Activated CD4-positive, alpha-beta T cell treated with anti-CD3 and anti-CD28 coated beads for 36 hours (primary cell): ENCODE results near the gene PCGF5. TPM values are rescaled to one million over a fixed set of nuclear protein-coding genes. Genes with fewer than 3 reads are reported as not detected.
A peak's percentile ranks its signal among the peaks of the same experiment; 100 is the strongest.

ENCODE experiments used
- ATAC-seq: fragments of 200-7000 bp; cut with Tn5 transposase; one replicate; pipeline ENCODE4 v1.10.0; 2021; ENCODE audit warnings: mild to moderate bottlenecking, moderate library complexity
- CTCF ChIA-PET: fragments of 350-600 bp; sonication (Branson Sonifier 250); formaldehyde crosslinking; loops from one replicate; lab custom pipeline; 2021; ENCODE audit warnings: antibody characterized with exemption; lab: Charles Lee
- POLR2A ChIA-PET: fragments of 350-600 bp; sonication (Branson Sonifier 250); formaldehyde crosslinking; loops from one replicate; lab custom pipeline; 2021; ENCODE audit warnings: antibody characterized with exemption, inconsistent platforms; lab: Charles Lee
- DNase-seq: peaks from one replicate; pipeline ENCODE4 v3.0.0-alpha.2; 2020
- H3K27ac Mint-ChIP-seq: one replicate; pipeline ENCODE4 v1.8.0; 2021; ENCODE audit warnings: mixed read lengths
- H3K27me3 Mint-ChIP-seq: one replicate; pipeline ENCODE4 v1.8.0; 2021; ENCODE audit warnings: mixed read lengths
- H3K36me3 Mint-ChIP-seq: one replicate; pipeline ENCODE4 v1.8.0; 2021; ENCODE audit warnings: low read depth, mixed read lengths
- H3K4me1 Mint-ChIP-seq: one replicate; pipeline ENCODE4 v1.8.0; 2021; ENCODE audit warnings: mixed read lengths
- H3K4me3 Mint-ChIP-seq: one replicate; pipeline ENCODE4 v1.8.0; 2021; ENCODE audit warnings: mild to moderate bottlenecking, moderate library complexity, mixed read lengths
- H3K9me3 Mint-ChIP-seq: one replicate; pipeline ENCODE4 v1.8.0; 2021; ENCODE audit warnings: low read depth, mixed read lengths
- intact Hi-C, 2 experiments: fragments of 100-400 bp; cut with DNase I in 1 of 2; cut with micrococcal nuclease in 1 of 2; formaldehyde crosslinking; loops; one replicate each; pipeline versions ENCODE4 v1.14.2 to v1.15.1; 2022 to 2024; cut with DNase I, micrococcal nuclease
- total RNA-seq, 2 experiments: library from RNA; stranded (reverse); gene quantifications; one replicate each; pipeline ENCODE4 v1.2.3, GENCODE V29; 2021

The PCGF5 gene
- total RNA-seq, 2 experiments from 2014 or later: 36.5 to 44.3 TPM

- H3K27me3 Mint-ChIP-seq: no peaks in the 10 kb centered on the region
- H3K27ac Mint-ChIP-seq: peak overlapping the region; percentile 22
- peaks cover 58% of the 10 kb centered on the region for H3K4me1 Mint-ChIP-seq
- intact Hi-C loops: no loop called here
- DNase-seq: no peak
- no peak overlapping the region for H3K4me3 Mint-ChIP-seq
- no peaks in the 10 kb centered on the region for H3K9me3 Mint-ChIP-seq
- ATAC-seq: no peak
- POLR2A ChIA-PET: no interaction called here
- peaks cover 4% of the 10 kb centered on the region for H3K36me3 Mint-ChIP-seq
- CTCF ChIA-PET: interaction anchor here (0.5 to 0.9 kb wide), 2 partner anchors 16 to 147 kb away, joined by 3 to 4 read pairs; no protein-coding TSS in a partner anchor
Observed at GRCh38 chr10:91210014-91210413, 10.4 kb upstream of the PCGF5 start.

- H3K4me1 Mint-ChIP-seq: peaks cover 54% of the 10 kb centered on the region
- H3K4me3 Mint-ChIP-seq: no peak overlapping the region
- peak overlapping the region; percentile 22 for H3K27ac Mint-ChIP-seq
Observed at GRCh38 chr10:91210435-91210834, 10.0 kb upstream of the PCGF5 start.

GRCh38 chr10:91211675-91212074 lies 8.8 kb upstream of the PCGF5 start:
- Mint-ChIP-seq H3K9me3 (no peaks in the 10 kb centered on the region), H3K4me3 (no peak overlapping the region), H3K36me3 (no peaks in the 10 kb centered on the region), H3K27me3 (no peaks in the 10 kb centered on the region), H3K4me1 (peaks cover 41% of the 10 kb centered on the region), H3K27ac (no peak overlapping the region)
- CTCF ChIA-PET: interaction anchor here (0.6 to 1.3 kb wide), 4 partner anchors 11 to 516 kb away, joined by 3 to 4 read pairs (median 3); no protein-coding TSS in a partner anchor
- DNase-seq (no peak), ATAC-seq (no peak)
- intact Hi-C loops: no loop called here
- POLR2A ChIA-PET: no interaction called here

More at GRCh38 chr10:91210435-91210834, 10.0 kb upstream of the PCGF5 start:
- CTCF ChIA-PET: interaction anchor here (0.9 to 1.2 kb wide), 2 partner anchors 9 to 16 kb away, joined by 3 to 4 read pairs; no protein-coding TSS in a partner anchor
- peak; percentile 21 for ATAC-seq
- H3K36me3 Mint-ChIP-seq: no peaks in the 10 kb centered on the region
- intact Hi-C loops: no loop called here
- H3K9me3 Mint-ChIP-seq: no peaks in the 10 kb centered on the region
- H3K27me3 Mint-ChIP-seq: no peaks in the 10 kb centered on the region
- POLR2A ChIA-PET: no interaction called here
- DNase-seq: peak; percentile 41

GRCh38 chr10:91214911-91215310 lies 5.6 kb upstream of the PCGF5 start:
- intact Hi-C loops: no loop called here
- ChIA-PET POLR2A (no interaction called here), CTCF (interaction anchor here (0.6 kb wide), 1 partner anchor 24 kb away, joined by 3 read pairs; no protein-coding TSS in a partner anchor)
- Mint-ChIP-seq H3K4me3 (no peak overlapping the region), H3K27me3 (no peaks in the 10 kb centered on the region), H3K9me3 (no peaks in the 10 kb centered on the region), H3K4me1 (peaks cover 22% of the 10 kb centered on the region), H3K27ac (no peak overlapping the region), H3K36me3 (no peaks in the 10 kb centered on the region)
- DNase-seq: no peak
- ATAC-seq: no peak

GRCh38 chr10:91215384-91215783 lies 5.1 kb upstream of the PCGF5 start:
- no peak for ATAC-seq
- peaks cover 21% of the 10 kb centered on the region for H3K4me1 Mint-ChIP-seq
- ChIA-PET CTCF (interaction anchor here (0.6 to 1.5 kb wide), 3 partner anchors 14 to 697 kb away, joined by 3 to 6 read pairs (median 3); no protein-coding TSS in a partner anchor), POLR2A (no interaction called here)
- no peaks in the 10 kb centered on the region for H3K36me3 Mint-ChIP-seq
- intact Hi-C loops: no loop called here
- no peak overlapping the region for H3K27ac Mint-ChIP-seq
- no peaks in the 10 kb centered on the region for H3K9me3 Mint-ChIP-seq
- H3K4me3 Mint-ChIP-seq: no peak overlapping the region
- H3K27me3 Mint-ChIP-seq: no peaks in the 10 kb centered on the region
- DNase-seq: no peak

GRCh38 chr10:91219371-91220193 lies 881 bp upstream of the PCGF5 start:
- H3K9me3 Mint-ChIP-seq: no peaks in the 10 kb centered on the region
- no peaks in the 10 kb centered on the region for H3K27me3 Mint-ChIP-seq
- H3K27ac Mint-ChIP-seq: peak overlapping the region; percentile 40
- peaks cover 36% of the 10 kb centered on the region for H3K4me1 Mint-ChIP-seq
- intact Hi-C loops: loop anchor here (1.0 to 5.0 kb wide), 5 partner anchors 18 to 1577 kb away; partner anchors contain the start of genes HECTD2 (in 1 of the 2) and TNKS2 (in 1 of the 2)
- ATAC-seq (no peak), DNase-seq (no peak)
- POLR2A ChIA-PET: interaction anchor here (0.7 to 1.0 kb wide), 2 partner anchors 53 to 56 kb away, joined by 3 read pairs; no protein-coding TSS in a partner anchor
- H3K4me3 Mint-ChIP-seq: peak overlapping the region; percentile 71
- H3K36me3 Mint-ChIP-seq: peaks cover 16% of the 10 kb centered on the region
- CTCF ChIA-PET: interaction anchor here (0.6 to 1.0 kb wide), 4 partner anchors 47 to 283 kb away, joined by 3 to 5 read pairs (median 3); no protein-coding TSS in a partner anchor

GRCh38 chr10:91220954-91221675 lies 652 bp downstream of the PCGF5 start:
- DNase-seq (peak; percentile 51), ATAC-seq (peak; percentile 33)
- Mint-ChIP-seq H3K4me1 (peaks cover 37% of the 10 kb centered on the region), H3K36me3 (peaks cover 16% of the 10 kb centered on the region), H3K27me3 (no peaks in the 10 kb centered on the region), H3K4me3 (peak overlapping the region; percentile 84), H3K9me3 (no peaks in the 10 kb centered on the region), H3K27ac (peak overlapping the region; percentile 75)
- POLR2A ChIA-PET: interaction anchor here (0.6 kb wide), 1 partner anchor 28 kb away, joined by 3 read pairs; no protein-coding TSS in a partner anchor
- intact Hi-C loops: loop anchor here (1.0 to 5.0 kb wide), 5 partner anchors 20 to 1579 kb away; partner anchors contain the start of genes HECTD2 (in 1 of the 2) and TNKS2 (in 1 of the 2)
- CTCF ChIA-PET: interaction anchor here (0.6 to 1.0 kb wide), 2 partner anchors 48 to 53 kb away, joined by 4 to 5 read pairs; no protein-coding TSS in a partner anchor

GRCh38 chr10:91226093-91226492 lies 5.6 kb downstream of the PCGF5 start:
- Mint-ChIP-seq H3K36me3 (peaks cover 20% of the 10 kb centered on the region), H3K4me3 (no peak overlapping the region), H3K27ac (peak overlapping the region; percentile 53), H3K9me3 (no peaks in the 10 kb centered on the region), H3K27me3 (no peaks in the 10 kb centered on the region), H3K4me1 (peaks cover 47% of the 10 kb centered on the region)
- ChIA-PET POLR2A (no interaction called here), CTCF (interaction anchor here (1.2 to 5.6 kb wide), 3 partner anchors 12 to 25 kb away, joined by 4 to 35 read pairs (median 4); no protein-coding TSS in a partner anchor)
- intact Hi-C loops: no loop called here
- DNase-seq (no peak), ATAC-seq (no peak)

- H3K4me1 Mint-ChIP-seq: peaks cover 33% of the 10 kb centered on the region
- intact Hi-C loops: no loop called here
- no peaks in the 10 kb centered on the region for H3K9me3 Mint-ChIP-seq
- CTCF ChIA-PET: interaction anchor here (5.6 kb wide), 1 partner anchor 24 kb away, joined by 35 read pairs; no protein-coding TSS in a partner anchor
- no peaks in the 10 kb centered on the region for H3K27me3 Mint-ChIP-seq
- POLR2A ChIA-PET: no interaction called here
- H3K36me3 Mint-ChIP-seq: peaks cover 15% of the 10 kb centered on the region
- no peak overlapping the region for H3K27ac Mint-ChIP-seq
- H3K4me3 Mint-ChIP-seq: no peak overlapping the region
- DNase-seq (no peak), ATAC-seq (peak; percentile 36)
Observed at GRCh38 chr10:91227576-91227975, 7.1 kb downstream of the PCGF5 start.

- intact Hi-C loops: no loop called here
Observed at GRCh38 chr10:91229683-91230082, 9.2 kb downstream of the PCGF5 start.

More at GRCh38 chr10:91229683-91230082, 9.2 kb downstream of the PCGF5 start:
- no peak overlapping the region for H3K27ac Mint-ChIP-seq
- H3K27me3 Mint-ChIP-seq: no peaks in the 10 kb centered on the region
- POLR2A ChIA-PET: no interaction called here
- H3K36me3 Mint-ChIP-seq: peaks cover 5% of the 10 kb centered on the region
- CTCF ChIA-PET: interaction anchor here (1.5 to 5.6 kb wide), 3 partner anchors 22 to 71 kb away, joined by 3 to 35 read pairs (median 5); no protein-coding TSS in a partner anchor
- no peaks in the 10 kb centered on the region for H3K9me3 Mint-ChIP-seq
- peaks cover 20% of the 10 kb centered on the region for H3K4me1 Mint-ChIP-seq
- no peak for DNase-seq
- no peak for ATAC-seq
- H3K4me3 Mint-ChIP-seq: no peak overlapping the region
